IMR-90 (cell line): ENCODE data around the gene GARNL3.

Experiments
- POLR2A ChIP-seq: IDR thresholded peaks from 2 replicates; pipeline ENCODE4 v1.6.1; 2012; ENCODE audit warnings: mild to moderate bottlenecking, low read depth, low read length
- TF ChIP-seq, protein P1 (sequence below): conservative IDR thresholded peaks from 2 replicates; pipeline ENCODE4 v1.5.1; 2012; ENCODE audit warnings: mild to moderate bottlenecking, low read depth, low read length, improper control_type of control experiment

DNA sequence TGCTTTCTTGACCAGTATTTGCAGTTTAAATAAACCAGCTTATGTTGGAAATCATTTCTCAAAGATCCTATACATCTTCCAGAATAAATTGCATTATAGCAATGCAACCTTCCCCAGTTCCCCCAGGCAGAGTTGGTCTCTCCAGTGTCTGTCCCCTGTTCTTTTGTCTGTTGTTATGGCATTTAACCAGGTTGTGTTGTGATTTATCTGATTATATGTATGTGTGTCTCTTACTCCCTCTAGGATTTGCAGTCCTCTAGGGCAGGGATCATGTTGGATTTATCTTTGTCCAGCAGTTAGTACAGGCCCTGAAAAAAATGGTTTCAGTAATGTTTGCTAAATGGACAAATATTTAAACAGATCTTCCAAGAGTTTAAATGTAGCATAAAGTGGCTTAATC lies 17.3 kb downstream of the GARNL3 start:
- no peak for TF ChIP-seq POLR2A
- TF ChIP-seq, protein P1, sequence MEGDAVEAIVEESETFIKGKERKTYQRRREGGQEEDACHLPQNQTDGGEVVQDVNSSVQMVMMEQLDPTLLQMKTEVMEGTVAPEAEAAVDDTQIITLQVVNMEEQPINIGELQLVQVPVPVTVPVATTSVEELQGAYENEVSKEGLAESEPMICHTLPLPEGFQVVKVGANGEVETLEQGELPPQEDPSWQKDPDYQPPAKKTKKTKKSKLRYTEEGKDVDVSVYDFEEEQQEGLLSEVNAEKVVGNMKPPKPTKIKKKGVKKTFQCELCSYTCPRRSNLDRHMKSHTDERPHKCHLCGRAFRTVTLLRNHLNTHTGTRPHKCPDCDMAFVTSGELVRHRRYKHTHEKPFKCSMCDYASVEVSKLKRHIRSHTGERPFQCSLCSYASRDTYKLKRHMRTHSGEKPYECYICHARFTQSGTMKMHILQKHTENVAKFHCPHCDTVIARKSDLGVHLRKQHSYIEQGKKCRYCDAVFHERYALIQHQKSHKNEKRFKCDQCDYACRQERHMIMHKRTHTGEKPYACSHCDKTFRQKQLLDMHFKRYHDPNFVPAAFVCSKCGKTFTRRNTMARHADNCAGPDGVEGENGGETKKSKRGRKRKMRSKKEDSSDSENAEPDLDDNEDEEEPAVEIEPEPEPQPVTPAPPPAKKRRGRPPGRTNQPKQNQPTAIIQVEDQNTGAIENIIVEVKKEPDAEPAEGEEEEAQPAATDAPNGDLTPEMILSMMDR = no peak
